Small intestine (tissue), 7 donors: Measurements from ENCODE around the gene ATP1A1. TPM values are rescaled to one million over a fixed set of nuclear protein-coding genes. Genes with fewer than 3 reads are reported as not detected.
A peak's percentile ranks its signal among the peaks of the same experiment; 100 is the strongest.

ENCODE experiments used
- DNase-seq, 2 donors: peaks; one replicate each; pipeline versions ENCODE4 v3.0.0 to v3.0.0-alpha.2; 2013
- FAIRE-seq: peaks from 2 replicates; lab custom pipeline; 2012; peaks lifted over from hg19 to GRCh38; lab: Jason Lieb, UNC
- H3K27ac ChIP-seq, 3 donors: one replicate each; pipeline ENCODE4 v1.5.1; 2013; ENCODE audit warnings: low read length in 2 of 3, mild to moderate bottlenecking in 2 of 3, control low read depth in 1 of 3, inconsistent platforms in 1 of 3, low read depth in 1 of 3, moderate library complexity in 1 of 3
- H3K27me3 ChIP-seq, 3 donors: one replicate each; pipeline ENCODE4 v1.6.1; 2013; ENCODE audit warnings: low read length in 3 of 3, inconsistent platforms in 1 of 3; ENCODE audit not compliant: control insufficient read depth in 3 of 3, insufficient read depth in 3 of 3
- H3K36me3 ChIP-seq, 3 donors: one replicate each; pipeline ENCODE4 v1.6.1; 2013; ENCODE audit warnings: low read length in 3 of 3, inconsistent platforms in 1 of 3, low read depth in 1 of 3, mild to moderate bottlenecking in 1 of 3, moderate library complexity in 1 of 3; ENCODE audit not compliant: control insufficient read depth in 3 of 3, insufficient read depth in 2 of 3
- H3K4me1 ChIP-seq, 3 donors: one replicate each; pipeline ENCODE4 v1.6.1; 2013; ENCODE audit warnings: low read length in 2 of 3, inconsistent platforms in 1 of 3, low read depth in 1 of 3, mild to moderate bottlenecking in 1 of 3, moderate library complexity in 1 of 3; ENCODE audit not compliant: control insufficient read depth in 3 of 3, insufficient read depth in 2 of 3
- H3K4me3 ChIP-seq, 3 donors: one replicate each; pipeline ENCODE4 v1.5.1; 2013; ENCODE audit warnings: low read length in 3 of 3, control low read depth in 1 of 3, inconsistent platforms in 1 of 3, low read depth in 1 of 3, mild to moderate bottlenecking in 1 of 3, moderate library complexity in 1 of 3
- H3K9me3 ChIP-seq, 2 donors: one replicate each; pipeline ENCODE4 v1.6.1; 2013; ENCODE audit warnings: low read depth in 1 of 2, low read length in 1 of 2; ENCODE audit not compliant: control insufficient read depth in 2 of 2, insufficient read depth in 1 of 2
- WGBS, 3 donors: extraction: QIAGEN DNeasy Blood & Tissue Kit; methylation state at CpG; one replicate each; pipeline ENCODE4 v1.1.7; 2013; 5-methylcytosine and 5-hydroxymethylcytosine counted together
- polyA plus RNA-seq, 4 donors: library from polyadenylated mRNA; stranded (reverse) in 3 of 4; unstranded in 1 of 4; fragments of 200-250 nt in 3 of 4; fragments of 120-200 nt in 1 of 4; gene quantifications; one replicate each; pipeline versions ENCODE4 v1.2.1 to v1.2.3, GENCODE V29; 2013
- donor health status: healthy with polysubstance abuse.
- donor health status: control.
- donor health status: control.
- donor health status: Bipolar disorder and iron deficiency.
- donor health status: healthy.

ATP1A1 gene
- polyA plus RNA-seq, 4 donors, result 921 to 1,048 (median 1,035) TPM

- 56 to 65% (median 56%) methylated on average over 9 of the region's 9 CpGs for WGBS, 3 donors
- peaks cover 16 to 59% (median 19%) of the 10 kb centered on the region in 3 donors for H3K4me1 ChIP-seq
- H3K27ac ChIP-seq, result peak overlapping the region in 2 of 3 donors; percentile 17 to 53
- FAIRE-seq (no peak), DNase-seq (no peak)
- no peaks in the 10 kb centered on the region for H3K9me3 ChIP-seq
- no peaks in the 10 kb centered on the region for H3K27me3 ChIP-seq
- H3K4me3 ChIP-seq, result no peak overlapping the region
- H3K36me3 ChIP-seq, result no peaks in the 10 kb centered on the region
These were observed 43.3 kb upstream of the ATP1A1 start for GRCh38 chr1:116329524-116330341.

GRCh38 chr1:116330342-116330652, 42.7 kb upstream of the ATP1A1 start:
- WGBS, 3 donors, result 11 to 41% (median 30%) methylated on average over 4 of the region's 4 CpGs
- Histone ChIP-seq H3K9me3 (no peaks in the 10 kb centered on the region), H3K36me3 (no peaks in the 10 kb centered on the region), H3K4me3 (no peak overlapping the region), H3K27me3 (no peaks in the 10 kb centered on the region), H3K4me1 (peaks cover 13 to 63% (median 22%) of the 10 kb centered on the region in 3 donors), H3K27ac (peak overlapping the region in 2 of 3 donors; percentile 17 to 53)
- no peak for FAIRE-seq
- peak in 1 of 2 donors; percentile 35 for DNase-seq

GRCh38 chr1:116330846-116331245, 42.2 kb upstream of the ATP1A1 start:
- Histone ChIP-seq H3K27ac (peak overlapping the region in 1 of 3 donors; percentile 53), H3K4me1 (peaks cover 8 to 68% (median 18%) of the 10 kb centered on the region in 3 donors)
- FAIRE-seq, result no peak

GRCh38 chr1:116331523-116331922, 41.5 kb upstream of the ATP1A1 start:
- DNase-seq, result no peak
- FAIRE-seq, result no peak
- H3K27ac ChIP-seq, result no peak overlapping the region
- H3K4me1 ChIP-seq, result peaks cover 8 to 69% (median 13%) of the 10 kb centered on the region in 3 donors
- no peaks in the 10 kb centered on the region for H3K9me3 ChIP-seq
- H3K27me3 ChIP-seq, result no peaks in the 10 kb centered on the region
- H3K36me3 ChIP-seq, result no peaks in the 10 kb centered on the region
- H3K4me3 ChIP-seq, result no peak overlapping the region
- 85 to 90% (median 87%) methylated on average over 3 of the region's 3 CpGs for WGBS, 3 donors

More at GRCh38 chr1:116330846-116331245, 42.2 kb upstream of the ATP1A1 start:
- H3K27me3 ChIP-seq, result no peaks in the 10 kb centered on the region
- no peaks in the 10 kb centered on the region for H3K9me3 ChIP-seq
- no peak overlapping the region for H3K4me3 ChIP-seq
- DNase-seq, result no peak
- H3K36me3 ChIP-seq, result no peaks in the 10 kb centered on the region

GRCh38 chr1:116332451-116332850, 40.6 kb upstream of the ATP1A1 start:
- FAIRE-seq, result no peak
- Histone ChIP-seq H3K27me3 (no peaks in the 10 kb centered on the region), H3K9me3 (no peaks in the 10 kb centered on the region), H3K4me1 (peaks cover 13 to 75% (median 14%) of the 10 kb centered on the region in 3 donors), H3K4me3 (no peak overlapping the region), H3K27ac (peak overlapping the region in 1 of 3 donors; percentile 12), H3K36me3 (no peaks in the 10 kb centered on the region)
- 27 to 52% (median 51%) methylated on average over 3 of the region's 3 CpGs for WGBS, 3 donors
- DNase-seq, result no peak

GRCh38 chr1:116333171-116334014, 39.7 kb upstream of the ATP1A1 start:
- WGBS, 3 donors, result 88 to 92% (median 92%) methylated on average over 5 of the region's 5 CpGs
- Histone ChIP-seq H3K9me3 (no peaks in the 10 kb centered on the region), H3K4me1 (peaks cover 13 to 76% (median 17%) of the 10 kb centered on the region in 3 donors), H3K36me3 (no peaks in the 10 kb centered on the region), H3K4me3 (no peak overlapping the region), H3K27ac (peak overlapping the region; percentile 41 to 68 (median 64)), H3K27me3 (no peaks in the 10 kb centered on the region)
- FAIRE-seq (no peak), DNase-seq (no peak)

- DNase-seq (peak; percentile 73 to 83), FAIRE-seq (no peak)
- H3K4me1 ChIP-seq, result peaks cover 13 to 76% (median 17%) of the 10 kb centered on the region in 3 donors
- no peak overlapping the region for H3K4me3 ChIP-seq
- no peaks in the 10 kb centered on the region for H3K27me3 ChIP-seq
- H3K36me3 ChIP-seq, result no peaks in the 10 kb centered on the region
- 79 to 91% (median 82%) methylated on average over 2 of the region's 2 CpGs for WGBS, 3 donors
- peak overlapping the region; percentile 41 to 68 (median 64) for H3K27ac ChIP-seq
- H3K9me3 ChIP-seq, result no peaks in the 10 kb centered on the region
These were observed 39.0 kb upstream of the ATP1A1 start for GRCh38 chr1:116334015-116334547.
